ENCODE measurements around the gene PRKN.

DNA sequence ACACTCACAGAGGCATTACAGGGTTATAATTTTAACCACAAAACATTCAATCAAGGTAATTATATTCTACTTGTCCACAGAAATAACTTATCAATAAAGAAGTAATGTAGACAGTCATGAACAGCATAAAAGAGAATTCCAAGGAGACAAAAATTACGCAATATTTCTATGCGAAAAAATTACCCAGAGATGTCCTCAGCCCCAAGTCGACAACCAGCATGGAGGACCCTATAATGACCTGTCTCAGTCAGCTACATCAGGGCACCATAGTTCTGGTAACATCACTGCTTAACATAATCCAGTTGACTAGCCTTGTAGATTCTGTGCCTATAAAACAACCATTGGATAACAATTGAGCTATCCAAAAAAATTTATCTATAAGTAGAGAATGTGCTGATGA is 579.8 kb downstream of the PRKN start:
- TF ChIP-seq CTCF (IDR thresholded peaks at IDR 0.05; ENCODE audit: insufficient read depth, low read length) (no peak), POLR2AphosphoS5 (IDR thresholded peaks at IDR 0.05; ENCODE audit: low read depth) (no peak), SPI1 (IDR thresholded peaks at IDR 0.05; ENCODE audit: borderline replicate concordance, low read depth) (no peak), GABPA (IDR thresholded peaks at IDR 0.05; ENCODE audit: low read depth) (no peak)
- TF ChIP-seq, protein P1, sequence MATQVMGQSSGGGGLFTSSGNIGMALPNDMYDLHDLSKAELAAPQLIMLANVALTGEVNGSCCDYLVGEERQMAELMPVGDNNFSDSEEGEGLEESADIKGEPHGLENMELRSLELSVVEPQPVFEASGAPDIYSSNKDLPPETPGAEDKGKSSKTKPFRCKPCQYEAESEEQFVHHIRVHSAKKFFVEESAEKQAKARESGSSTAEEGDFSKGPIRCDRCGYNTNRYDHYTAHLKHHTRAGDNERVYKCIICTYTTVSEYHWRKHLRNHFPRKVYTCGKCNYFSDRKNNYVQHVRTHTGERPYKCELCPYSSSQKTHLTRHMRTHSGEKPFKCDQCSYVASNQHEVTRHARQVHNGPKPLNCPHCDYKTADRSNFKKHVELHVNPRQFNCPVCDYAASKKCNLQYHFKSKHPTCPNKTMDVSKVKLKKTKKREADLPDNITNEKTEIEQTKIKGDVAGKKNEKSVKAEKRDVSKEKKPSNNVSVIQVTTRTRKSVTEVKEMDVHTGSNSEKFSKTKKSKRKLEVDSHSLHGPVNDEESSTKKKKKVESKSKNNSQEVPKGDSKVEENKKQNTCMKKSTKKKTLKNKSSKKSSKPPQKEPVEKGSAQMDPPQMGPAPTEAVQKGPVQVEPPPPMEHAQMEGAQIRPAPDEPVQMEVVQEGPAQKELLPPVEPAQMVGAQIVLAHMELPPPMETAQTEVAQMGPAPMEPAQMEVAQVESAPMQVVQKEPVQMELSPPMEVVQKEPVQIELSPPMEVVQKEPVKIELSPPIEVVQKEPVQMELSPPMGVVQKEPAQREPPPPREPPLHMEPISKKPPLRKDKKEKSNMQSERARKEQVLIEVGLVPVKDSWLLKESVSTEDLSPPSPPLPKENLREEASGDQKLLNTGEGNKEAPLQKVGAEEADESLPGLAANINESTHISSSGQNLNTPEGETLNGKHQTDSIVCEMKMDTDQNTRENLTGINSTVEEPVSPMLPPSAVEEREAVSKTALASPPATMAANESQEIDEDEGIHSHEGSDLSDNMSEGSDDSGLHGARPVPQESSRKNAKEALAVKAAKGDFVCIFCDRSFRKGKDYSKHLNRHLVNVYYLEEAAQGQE (IDR thresholded peaks at IDR 0.05; ENCODE audit: insufficient replicate concordance, low read depth): no peak
